NCI-H446 (cell line): ENCODE results near the gene PCNX1.
"Not testable (repeated sequence)": the region's sequence is repeated elsewhere in the genome, so short reads cannot be mapped to it uniquely, and the experiment has no call there.

ENCODE experiments used
- DNase-seq, 2 experiments: peaks; one replicate each; lab custom pipeline; 2025; lab: John Stamatoyannopoulos, UW

The PCNX1 gene

DNA sequence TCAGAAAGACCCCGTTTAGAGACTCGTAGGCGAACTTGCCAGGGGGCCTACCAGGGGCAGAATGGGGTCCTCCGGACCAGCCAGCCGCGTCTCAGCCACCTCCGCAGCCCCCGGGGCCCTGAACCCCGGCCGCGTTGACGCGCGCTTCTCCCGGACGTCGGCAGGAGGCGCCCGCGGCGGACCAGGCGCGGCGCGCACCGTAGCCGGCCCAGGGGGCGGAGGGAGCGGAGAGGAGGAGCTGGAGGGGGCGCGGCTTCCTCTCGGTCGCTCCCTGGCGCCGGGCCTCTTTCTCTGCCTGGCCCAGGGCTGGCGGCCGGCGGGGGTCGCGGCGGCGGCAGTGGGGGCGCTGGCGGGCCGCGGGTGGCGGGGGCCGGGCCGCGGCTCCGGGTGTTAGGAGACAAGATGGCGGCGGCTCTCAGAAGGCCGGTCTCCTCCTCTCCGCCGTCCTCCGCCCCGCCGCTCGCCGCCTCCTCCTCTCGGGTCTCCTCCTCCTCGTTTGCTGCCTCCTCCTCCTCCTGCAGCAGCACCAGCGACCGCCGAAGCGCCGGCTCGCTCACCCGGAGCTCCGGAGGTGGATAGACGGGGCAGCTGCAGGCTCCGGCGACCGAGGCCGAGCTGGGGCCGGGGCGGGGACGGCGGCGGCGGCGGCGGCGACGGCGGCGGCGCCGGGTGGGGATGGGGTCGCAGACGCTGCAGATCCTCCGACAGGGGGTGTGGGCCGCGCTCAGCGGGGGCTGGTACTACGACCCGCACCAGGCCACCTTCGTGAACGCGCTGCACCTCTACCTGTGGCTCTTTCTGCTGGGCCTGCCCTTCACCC is at the start of gene PCNX1:
TSS of gene PCNX1 (plus strand) at position 284 of the 820 bp plus-strand sequence. CDS start at position 676, 392 bp downstream.
- DNase-seq, result peak; percentile 38 to 86

DNA sequence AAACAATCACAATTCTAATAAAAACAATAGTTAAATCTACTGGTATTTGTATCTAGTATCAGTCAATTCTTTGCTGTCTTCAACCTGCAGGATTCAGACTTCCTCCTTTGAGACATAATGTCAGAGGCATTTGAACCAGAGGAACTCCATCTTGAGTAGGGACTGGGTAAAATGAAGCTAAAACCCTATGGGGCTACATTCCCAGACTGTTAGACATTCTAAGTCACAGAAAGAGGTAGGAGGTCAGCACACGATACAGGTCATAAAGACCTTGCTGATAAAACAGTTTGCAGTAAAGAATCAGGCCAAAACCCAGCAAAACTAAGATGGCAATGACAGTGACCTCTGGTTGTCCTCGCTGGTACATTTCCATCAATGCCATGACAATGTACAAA is 49.8 kb upstream of the PCNX1 start:
- no peak for DNase-seq

DNA sequence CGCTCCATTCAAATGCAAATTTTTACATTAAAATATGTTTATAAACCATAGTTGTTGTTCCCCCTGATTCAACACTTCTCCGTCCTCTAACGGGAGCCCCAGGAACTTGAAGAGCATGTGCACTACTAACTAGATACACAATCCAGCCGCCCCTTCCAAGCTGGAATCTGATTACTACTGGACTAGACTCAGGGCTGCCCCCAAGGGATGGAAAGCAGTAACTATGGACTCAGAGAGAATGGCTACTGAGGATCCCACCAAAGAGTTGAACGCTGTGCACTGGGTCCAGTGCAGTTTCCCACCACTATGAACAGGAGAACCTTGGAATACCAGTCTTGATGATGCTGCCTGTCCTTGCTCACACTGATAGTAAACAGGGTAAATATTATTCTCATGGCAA is 48.6 kb upstream of the PCNX1 start:
- no peak for DNase-seq

DNA sequence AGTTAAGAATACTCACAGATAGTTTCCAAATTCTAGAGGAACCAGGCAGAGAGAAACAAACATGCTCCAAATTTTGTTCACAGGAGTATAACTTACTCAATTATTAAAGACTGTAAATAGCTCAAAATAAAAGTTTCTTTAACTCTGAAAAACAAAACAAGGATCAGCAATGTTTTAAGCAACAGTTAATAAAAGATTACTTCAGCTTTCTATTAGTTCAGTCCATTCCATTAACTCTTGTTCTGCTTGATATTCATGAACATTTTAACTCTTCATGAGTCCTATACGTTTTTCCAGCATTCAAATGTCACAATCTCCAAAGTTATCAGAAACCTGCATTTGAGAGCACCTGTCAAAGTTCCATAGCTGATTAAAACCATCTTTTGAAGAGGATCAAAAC is 40.3 kb upstream of the PCNX1 start:
- DNase-seq, result not testable (repeated sequence)

DNA sequence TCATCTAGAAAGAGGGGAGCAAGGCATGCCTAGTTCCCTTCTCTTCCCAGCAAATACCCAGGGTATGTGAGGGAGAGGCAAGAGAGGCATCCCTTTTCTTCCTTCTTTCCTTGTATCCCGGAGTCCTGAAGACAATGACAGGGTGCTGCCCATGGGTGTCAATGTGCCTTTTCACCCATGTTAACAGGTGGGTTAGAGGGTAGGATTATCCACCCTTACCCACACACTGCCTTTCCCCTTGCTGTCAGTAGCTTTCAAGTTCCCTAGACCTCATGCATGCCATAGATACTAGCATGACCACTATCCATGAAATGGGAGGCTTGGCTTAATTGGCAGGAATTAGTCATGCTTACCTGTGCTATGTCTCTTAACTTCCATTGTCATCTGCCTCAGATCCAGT is 36.3 kb upstream of the PCNX1 start:
- DNase-seq, result no peak

DNA sequence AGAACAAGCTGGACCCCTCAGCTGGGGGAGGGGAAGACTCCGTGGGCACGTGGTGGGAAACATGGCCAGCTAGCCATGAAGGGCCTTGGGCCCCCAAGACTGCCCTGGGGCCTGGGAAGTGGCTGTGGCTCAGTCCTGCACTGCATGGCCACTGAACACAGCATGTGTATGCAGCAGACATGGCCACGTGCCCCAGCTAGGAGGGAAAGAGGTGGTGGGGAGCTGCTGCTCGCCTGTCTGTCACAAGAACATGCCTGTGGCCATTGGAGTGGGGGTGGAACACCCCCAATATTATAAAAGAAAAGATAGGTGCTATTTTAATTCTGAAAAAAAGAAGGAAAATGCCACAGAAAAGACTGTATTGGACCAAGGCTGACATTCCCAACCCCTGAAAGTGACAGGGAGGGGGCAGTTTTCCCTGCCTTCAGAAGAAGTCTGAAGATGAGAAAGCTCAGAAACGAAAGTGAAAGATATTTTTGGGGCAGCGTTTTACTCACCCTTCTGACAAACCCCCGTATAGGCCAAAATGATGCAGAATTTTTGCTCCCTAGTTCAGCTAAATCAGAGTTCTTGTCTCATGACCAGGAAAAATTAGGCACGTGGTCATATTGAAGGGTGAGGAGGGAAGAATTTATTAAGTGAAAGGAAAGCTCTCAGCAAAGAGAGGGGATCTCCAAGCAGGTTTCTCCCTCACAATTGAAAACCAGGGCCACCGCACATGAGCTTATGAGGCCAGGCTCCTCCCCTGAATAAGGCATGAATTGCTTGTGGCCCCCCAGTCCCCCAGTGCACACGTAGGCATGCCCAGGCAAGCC is 35.2 kb upstream of the PCNX1 start:
- no peak for DNase-seq

DNA sequence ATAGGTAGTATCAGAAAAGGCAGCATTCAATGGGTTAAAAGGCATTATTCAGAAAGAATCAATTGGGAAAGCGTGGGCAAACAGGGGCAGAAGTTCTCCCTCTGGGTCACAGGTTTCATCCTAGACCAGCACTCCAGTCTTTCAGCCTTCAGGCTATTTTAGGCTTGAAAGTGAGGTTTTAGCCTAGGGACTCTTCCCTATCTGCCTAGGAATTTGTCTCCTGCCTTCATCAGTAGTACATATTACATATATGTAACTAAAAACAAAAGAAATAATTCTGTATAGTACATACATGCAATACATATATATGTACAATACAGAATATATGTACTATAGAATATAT is 34.6 kb upstream of the PCNX1 start:
- DNase-seq, result no peak

DNA sequence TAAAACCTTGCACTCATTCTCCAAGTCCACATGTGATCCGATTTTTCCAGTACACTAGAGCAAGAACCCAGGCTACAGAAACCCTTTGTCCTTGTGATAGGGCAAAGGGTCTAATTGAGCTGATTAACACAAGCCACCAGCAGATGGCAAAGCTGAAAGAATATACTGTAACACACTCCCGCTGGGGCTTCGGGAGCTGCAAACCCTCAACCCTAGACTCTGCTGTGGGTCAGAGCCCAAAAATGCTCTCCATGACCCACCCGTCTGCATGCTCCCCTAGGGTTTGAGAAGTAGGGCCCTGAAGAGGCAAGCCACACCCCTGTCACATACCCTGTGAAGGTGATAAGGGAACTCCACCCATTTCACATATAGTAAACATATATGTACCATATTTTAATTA is 33.6 kb upstream of the PCNX1 start:
- DNase-seq, result no peak

DNA sequence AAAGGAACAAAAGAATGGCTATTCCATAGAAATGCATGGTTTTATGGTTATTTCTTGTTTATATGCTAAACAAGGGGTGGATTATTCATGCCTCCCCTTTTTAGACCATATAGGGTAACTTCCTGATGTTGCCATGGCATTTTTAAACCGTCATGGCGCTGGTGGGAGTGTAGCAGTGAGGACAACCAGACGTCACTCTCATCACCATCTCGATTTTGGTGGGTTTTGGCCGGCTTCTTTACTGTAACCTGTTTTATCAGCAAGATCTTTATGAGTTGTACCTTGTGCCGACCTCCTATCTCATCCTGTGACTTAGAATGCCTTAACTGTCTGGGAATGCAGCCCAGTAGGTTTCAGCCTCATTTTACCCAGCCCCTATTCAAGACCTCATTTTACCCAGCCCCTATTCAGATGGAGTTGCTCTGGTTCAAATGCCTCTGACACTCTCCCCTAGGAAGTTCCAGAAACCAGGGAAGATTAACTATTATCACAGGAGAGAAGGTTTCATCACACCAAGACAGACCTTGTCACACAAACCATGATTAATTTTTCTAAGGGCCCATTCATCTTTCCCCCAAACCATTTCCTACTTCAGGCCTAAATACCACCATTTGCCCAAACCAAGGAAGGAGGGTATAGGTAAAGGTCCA is 31.3 kb upstream of the PCNX1 start:
- DNase-seq, result not testable (repeated sequence)

DNA sequence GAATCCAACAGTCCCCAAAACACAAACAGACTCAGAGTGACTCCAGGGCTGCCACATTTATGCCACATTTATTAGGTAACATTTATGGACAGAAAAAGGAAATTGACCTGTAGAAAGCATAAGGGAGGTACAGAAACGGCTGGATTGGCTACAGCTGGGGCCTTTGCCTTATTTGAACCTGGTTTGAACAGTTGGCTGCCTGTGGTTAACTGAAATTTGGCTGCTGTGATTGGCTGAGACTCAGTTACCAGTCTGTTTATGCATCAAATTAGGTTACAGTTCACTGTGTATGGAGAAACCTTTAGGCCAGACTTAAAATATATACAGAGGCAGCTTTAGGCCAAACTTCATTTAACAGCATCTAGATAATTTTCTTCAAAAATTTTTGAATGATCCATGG is 27.8 kb upstream of the PCNX1 start:
- peak in 1 of 2 experiments; percentile 39 for DNase-seq

DNA sequence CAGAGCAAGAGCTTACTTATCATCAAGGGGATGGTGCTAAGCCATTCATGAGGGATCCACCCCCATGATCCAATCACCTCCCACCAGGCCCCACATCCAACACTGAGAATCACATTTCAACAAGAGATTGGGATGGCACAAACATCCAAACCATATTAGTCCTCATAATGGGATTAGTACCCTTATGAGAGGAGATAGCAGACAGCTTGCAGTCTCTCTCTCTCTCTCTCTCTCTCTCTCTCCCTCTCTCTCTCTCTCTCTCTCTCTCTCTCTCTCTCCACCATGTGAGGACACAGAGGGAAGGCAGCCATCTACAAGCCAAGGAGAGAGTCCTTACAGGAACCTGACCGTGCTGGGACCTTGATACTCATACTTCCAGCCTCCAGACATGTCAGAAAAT is 26.4 kb upstream of the PCNX1 start:
- DNase-seq, result not testable (repeated sequence)

DNA sequence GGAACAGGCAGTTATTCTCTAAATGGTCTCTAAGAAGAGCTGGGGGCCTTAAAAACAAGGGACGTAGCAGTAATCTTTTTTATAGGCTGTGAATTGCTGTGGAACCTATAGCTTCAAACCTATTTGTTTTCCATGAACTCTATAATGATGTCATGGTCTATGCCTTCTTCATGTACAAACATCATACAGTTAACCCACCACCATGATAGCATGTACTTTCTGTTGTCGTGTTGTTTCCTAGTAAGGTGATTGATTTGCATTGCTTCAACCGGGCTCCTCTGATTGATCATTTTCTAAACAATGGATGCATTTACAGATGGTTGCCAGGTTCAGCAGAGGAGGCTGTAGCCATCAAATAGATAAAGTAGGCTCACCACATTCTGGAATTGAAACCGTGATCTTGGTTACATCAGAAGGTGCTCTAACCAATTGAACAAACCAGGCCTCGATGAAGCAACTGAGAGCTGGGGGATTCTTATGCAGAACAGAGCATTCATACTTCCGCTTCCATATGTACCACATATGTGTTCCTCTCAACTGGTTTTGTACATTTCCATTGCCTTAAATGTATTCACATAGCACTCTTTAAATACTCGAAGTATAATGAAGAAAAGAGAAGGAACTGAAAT is 25.6 kb upstream of the PCNX1 start:
- no peak for DNase-seq

DNA sequence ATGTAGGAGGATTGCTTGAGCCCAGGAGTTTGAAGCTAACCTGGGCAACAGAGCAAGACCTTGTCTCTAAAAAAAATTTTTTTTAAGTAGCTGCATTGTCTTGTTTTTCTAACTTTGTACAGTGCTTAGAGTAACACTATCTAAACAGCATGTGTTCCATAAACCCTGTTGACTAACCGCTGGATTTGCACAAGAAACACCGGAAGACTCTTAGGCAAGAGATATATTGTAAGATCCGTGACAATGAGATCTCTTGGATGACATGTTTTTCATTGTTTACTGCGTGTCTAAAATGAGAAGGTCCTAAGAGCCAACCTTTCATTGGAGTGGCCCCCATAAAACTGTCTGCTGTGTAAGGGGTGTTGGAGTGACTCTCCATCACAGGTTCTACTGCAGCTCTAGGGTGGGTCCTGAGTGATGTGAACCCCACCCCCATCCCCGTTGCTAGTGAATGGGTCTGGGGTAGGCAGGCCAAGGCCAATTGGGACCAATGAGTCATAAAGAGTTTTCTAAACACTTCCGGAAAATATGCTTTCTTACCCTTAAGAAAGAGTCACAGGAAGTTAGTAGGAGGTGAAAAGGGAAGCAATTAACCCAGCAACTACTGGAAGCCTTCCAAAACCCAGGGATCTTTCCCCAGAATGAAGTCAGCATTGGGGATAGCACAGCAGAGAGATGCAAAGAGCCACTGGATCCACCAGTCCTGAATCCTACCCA is 24.3 kb upstream of the PCNX1 start:
- peak in 1 of 2 experiments; percentile 19 for DNase-seq

DNA sequence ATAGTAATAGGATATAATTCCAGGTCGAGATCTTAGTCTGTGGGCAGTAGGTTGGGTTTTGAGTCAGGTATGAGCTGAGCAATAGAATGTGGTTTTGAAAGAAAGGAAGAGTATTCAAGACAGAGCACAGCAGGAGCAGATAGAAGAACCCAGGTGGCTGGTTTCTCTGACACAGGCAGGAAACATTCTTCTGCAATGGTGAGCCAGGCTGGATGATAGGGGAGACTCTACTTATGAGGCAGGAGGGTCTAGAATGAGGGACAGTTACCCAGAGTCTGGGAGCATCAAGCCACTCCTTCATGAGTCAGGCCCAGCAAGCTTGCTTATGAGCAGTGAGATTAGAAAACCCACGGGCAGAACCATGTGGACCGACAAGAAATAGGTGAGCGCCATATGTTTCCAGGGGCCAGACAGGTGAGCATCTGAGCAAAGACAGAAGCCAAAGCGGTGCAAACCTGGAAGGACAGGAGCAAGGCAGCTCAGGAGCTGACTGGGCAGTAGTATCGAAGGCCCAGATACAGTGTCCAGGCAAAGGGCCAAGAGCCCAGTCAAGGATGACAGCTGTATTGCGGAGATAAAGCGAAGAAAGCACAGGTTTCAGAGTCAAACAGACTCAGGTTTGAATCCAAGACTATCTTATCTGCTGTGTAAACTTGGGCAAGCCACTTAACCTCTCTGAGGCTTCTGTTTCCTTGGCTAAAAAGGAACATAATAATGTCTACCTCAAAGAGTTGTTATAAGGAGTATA is 22.5 kb upstream of the PCNX1 start:
- DNase-seq, result no peak

DNA sequence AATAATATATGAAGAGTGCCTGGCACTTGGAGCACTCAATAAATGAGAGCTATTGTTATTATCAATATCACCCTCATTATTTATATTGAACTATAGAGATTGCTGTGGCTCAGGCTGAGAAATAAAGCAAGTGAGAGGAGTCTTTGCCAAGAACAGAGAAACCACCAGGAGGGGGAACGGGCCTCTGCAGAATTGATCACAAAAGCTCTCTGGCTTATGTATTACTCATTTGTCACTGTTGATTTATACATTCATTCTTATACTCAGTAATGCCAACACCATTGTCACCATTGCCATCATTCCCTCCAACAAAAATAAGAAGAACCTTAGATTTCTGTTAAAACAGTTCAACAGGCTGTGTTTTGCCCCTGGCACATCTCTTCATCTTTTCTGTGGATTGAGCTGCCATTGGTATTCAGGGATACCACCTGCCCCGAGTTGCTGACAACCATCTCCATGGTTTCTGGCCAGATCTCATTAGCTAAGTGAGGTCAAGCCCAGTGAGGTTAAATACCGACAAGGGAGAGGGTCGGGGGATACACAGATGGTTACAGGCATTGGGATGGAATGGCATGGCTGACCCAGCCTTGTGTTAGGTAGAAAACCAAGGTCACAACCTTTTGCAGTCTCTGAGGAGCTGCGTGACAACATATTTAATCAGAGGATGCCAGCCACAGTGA is 21.8 kb upstream of the PCNX1 start:
- no peak for DNase-seq

DNA sequence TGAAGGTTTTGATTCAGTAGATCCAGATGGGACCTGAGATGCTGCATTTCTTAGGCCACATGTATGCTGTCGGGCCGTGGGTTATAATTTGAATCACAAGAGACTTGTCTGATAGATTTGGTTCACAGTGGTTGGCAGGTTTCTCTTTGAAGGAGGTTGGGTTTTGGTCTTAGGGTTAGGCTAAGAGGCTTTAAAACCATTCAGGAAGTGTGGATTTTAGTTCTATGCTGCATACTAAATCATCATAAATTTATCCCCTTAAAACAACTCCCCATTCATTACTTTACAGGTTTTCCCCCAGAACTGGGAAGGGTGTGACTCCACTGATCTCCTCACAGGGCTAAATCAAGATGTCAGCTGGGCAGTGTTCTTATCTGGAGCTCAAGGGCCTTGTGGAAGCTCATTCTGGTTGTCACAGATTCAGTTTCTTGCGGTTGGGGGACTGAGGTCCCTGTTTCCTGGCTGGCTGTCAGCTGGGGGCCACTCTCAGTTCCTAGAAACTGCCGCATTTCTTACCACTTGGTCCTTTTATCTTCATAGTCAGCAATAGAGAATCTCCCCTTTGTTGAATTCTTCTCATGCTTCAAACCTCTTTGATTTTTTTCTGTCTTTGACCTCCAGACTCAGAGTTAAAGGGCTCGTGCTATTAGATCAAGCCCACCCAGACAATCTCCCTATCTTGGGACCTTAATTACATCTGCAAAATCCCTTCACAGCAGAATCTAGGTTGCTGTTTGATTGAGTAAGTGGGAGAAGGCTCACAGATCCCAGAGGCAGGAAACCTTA is 20.6 kb upstream of the PCNX1 start:
- DNase-seq, result no peak

DNA sequence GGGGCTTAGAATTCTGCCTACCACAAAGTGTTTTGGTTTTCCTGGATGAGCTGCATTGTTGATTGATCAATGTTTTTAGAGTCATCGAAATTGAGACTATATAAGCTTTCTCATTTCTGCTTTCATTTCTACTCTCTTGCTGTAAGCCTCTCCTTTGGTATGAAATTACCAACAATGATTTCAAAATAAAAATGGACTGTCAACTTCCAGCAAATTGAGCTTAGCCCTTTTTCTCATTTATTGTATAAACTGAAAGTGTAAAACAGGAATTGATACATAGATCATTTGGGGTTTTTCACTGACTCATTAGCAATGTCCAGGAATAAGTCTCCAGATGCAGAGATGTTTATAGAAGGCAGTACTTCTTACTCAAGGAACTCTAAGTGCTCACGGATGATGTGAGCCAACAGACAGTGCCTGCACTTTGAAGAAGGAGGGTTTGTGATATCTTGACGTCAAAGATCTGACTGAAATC is 20.0 kb upstream of the PCNX1 start:
- DNase-seq, result no peak

DNA sequence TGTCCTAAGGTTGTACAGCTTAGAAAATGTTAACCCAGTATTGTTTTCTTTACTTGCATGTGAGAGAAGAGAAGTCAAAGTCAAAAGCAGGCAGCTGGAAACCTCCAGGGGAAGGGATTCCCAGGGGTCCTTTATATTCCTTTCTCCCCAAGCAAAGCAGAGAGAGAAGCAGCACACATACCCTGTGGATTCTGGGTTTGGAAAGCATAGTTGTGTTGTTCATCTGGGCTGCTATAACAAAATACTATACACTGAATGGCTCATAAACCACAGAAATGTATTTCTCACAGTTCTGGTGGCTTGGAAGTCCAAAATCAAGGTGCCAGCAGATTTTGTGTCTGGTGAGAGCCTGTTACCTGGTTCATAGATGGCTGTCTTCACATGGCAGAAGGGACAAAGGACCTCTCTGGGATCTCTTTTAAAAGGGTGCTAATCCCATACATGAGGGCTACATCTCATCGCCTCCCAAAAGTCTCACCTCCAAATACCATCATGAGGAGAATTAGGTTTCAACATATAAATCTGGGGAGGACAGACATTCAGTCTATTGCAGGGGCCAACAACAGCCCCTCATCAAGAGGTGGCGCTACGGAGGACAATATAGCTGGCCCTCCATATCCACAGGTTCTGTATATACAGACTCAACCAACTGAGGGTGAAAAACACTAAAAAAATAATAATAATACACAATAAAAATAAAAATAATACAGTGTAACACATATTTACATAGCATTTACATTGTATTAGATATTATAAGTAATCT is 19.3 kb upstream of the PCNX1 start:
- DNase-seq, result no peak
